HEK293T (cell line): ENCODE results near the gene STXBP4.

Experiments
- ARNT ChIP-seq: fragments of 450-650 bp; IDR thresholded peaks from 2 replicates; pipeline ENCODE4 v1.6.1; 2017; ENCODE audit warnings: mild to moderate bottlenecking
- BHLHE40 ChIP-seq: fragments of 450-650 bp; IDR thresholded peaks from 2 replicates; pipeline ENCODE4 v1.6.1; 2016; ENCODE audit warnings: mild to moderate bottlenecking, moderate library complexity, borderline replicate concordance
- ELF4 ChIP-seq: fragments of 450-650 bp; IDR thresholded peaks from 2 replicates; pipeline ENCODE4 v1.6.1; 2017; ENCODE audit warnings: antibody characterized with exemption
- FOXA1 ChIP-seq: fragments of 450-650 bp; IDR thresholded peaks from 2 replicates; pipeline ENCODE4 v1.6.1; 2016; ENCODE audit warnings: mild to moderate bottlenecking
- FOXK2 ChIP-seq: fragments of 450-650 bp; IDR thresholded peaks from 2 replicates; pipeline ENCODE4 v1.6.1; 2016; ENCODE audit warnings: mild to moderate bottlenecking
- FOXM1 ChIP-seq: fragments of 450-650 bp; IDR thresholded peaks from 2 replicates; pipeline ENCODE4 v1.6.1; 2017; ENCODE audit warnings: mild to moderate bottlenecking, borderline replicate concordance
- HDGF ChIP-seq: fragments of 450-650 bp; IDR thresholded peaks from 2 replicates; pipeline ENCODE4 v1.6.1; 2017; ENCODE audit warnings: antibody characterized with exemption, borderline replicate concordance
- L3MBTL2 ChIP-seq: fragments of 450-650 bp; conservative IDR thresholded peaks from 2 replicates; pipeline ENCODE4 v1.6.1; 2016; ENCODE audit warnings: mild to moderate bottlenecking
- LEF1 ChIP-seq: fragments of 450-650 bp; IDR thresholded peaks from 2 replicates; pipeline ENCODE4 v1.6.1; 2017; ENCODE audit warnings: mild to moderate bottlenecking, borderline replicate concordance
- NFRKB ChIP-seq: fragments of 450-650 bp; IDR thresholded peaks from 2 replicates; pipeline ENCODE4 v1.6.1; 2016; ENCODE audit warnings: mild to moderate bottlenecking, moderate library complexity
- SP1 ChIP-seq: fragments of 450-650 bp; IDR thresholded peaks from 2 replicates; pipeline ENCODE4 v1.6.1; 2017
- SUZ12 ChIP-seq: fragments of 450-650 bp; IDR thresholded peaks from 2 replicates; pipeline ENCODE4 v1.6.1; 2016; ENCODE audit warnings: mild to moderate bottlenecking
- TARDBP ChIP-seq: fragments of 450-650 bp; IDR thresholded peaks from 2 replicates; pipeline ENCODE4 v1.6.1; 2016
- TF ChIP-seq, protein P1 (sequence below): fragments of 450-650 bp; IDR thresholded peaks from 2 replicates; pipeline ENCODE4 v1.6.1; 2016

- TF ChIP-seq ARNT (no peak), SUZ12 (no peak), NFRKB (no peak), FOXA1 (no peak), FOXK2 (no peak), HDGF (no peak), BHLHE40 (no peak), ELF4 (no peak), SP1 (no peak), FOXM1 (no peak), L3MBTL2 (no peak), LEF1 (no peak), TARDBP (no peak)
- TF ChIP-seq, protein P1, sequence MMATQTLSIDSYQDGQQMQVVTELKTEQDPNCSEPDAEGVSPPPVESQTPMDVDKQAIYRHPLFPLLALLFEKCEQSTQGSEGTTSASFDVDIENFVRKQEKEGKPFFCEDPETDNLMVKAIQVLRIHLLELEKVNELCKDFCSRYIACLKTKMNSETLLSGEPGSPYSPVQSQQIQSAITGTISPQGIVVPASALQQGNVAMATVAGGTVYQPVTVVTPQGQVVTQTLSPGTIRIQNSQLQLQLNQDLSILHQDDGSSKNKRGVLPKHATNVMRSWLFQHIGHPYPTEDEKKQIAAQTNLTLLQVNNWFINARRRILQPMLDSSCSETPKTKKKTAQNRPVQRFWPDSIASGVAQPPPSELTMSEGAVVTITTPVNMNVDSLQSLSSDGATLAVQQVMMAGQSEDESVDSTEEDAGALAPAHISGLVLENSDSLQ = no peak
Observed at GRCh38 chr17:54980375-54980774, 11.8 kb downstream of the STXBP4 start.
